ENCODE measurements around the gene APBA3. TPM values are rescaled to one million over a fixed set of nuclear protein-coding genes. Genes with fewer than 3 reads are reported as not detected.

The APBA3 gene
- polyA plus RNA-seq, 4 donors, result 12.8 to 25.4 (median 19.9) TPM

DNA sequence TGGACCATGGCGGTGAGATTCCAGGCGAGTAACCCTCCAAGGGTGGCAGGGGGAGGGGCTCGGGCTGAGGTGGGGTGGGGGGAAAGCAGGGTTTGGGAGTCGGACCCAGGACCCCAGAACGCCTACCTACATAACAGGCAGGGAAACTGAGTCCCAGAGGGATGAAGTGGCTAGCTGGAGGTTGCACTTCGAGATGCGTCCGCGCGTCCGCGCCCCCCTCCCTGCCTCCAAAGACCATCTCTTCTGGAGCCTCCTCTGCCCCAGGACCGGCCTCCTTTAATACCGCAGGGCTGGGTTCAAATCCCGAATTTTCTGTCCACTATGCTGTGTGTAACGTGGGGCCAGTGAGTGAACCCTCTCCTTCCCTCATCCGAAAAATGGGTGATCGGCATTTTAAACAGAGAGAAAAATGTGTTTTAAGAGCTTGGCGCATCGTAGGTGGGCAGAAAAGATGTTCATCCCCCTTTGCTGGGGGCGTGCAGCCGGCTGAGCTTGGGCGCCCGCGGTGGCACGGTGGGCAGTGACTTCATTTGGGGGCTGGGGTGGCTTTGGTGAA lies 39.5 kb downstream of the APBA3 start:
- DNase-seq (ENCODE audit: low read depth in 4 of 4, low spot score in 2 of 4), result no peak

DNA sequence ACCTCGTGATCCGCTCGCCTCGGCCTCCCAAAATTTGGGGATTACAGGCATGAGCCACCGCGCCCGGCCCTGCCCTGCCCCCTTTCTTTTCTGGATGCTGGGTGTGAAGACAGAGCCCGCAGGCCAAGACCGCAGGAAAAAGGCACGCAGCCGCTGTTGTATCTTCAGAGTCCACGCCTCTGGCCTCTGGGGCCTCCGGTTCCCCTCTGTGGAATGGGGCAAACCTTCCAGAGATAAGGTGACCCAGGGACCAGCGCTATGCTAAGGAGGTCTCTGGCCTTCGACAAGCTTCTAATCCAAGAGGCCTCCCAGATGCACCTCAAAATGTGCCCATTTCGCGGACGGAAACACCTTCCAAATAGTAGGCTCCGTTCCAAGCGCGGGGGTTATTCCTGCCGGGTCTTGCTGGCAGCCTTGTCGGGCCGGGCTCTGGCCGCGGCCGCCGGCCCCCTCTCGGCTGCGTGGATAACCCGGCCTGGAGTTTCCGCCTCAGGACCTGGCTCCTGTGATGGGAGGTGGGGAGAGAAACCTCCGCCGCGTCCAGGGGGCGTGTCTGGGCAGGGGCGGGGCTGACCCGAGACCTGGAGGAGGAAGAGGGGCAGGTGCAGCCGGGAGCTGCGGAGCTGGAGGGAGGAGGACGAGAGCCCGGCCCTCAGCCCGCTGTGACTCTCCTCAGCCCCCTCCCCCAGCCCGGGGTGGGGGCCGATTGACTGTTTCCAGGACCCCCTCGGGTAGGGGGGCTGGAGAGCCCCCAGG lies 40.2 kb downstream of the APBA3 start:
- peak in 3 of 4 donors; percentile 63 to 78 (median 65) for DNase-seq (ENCODE audit: low read depth in 4 of 4, low spot score in 2 of 4)

DNA sequence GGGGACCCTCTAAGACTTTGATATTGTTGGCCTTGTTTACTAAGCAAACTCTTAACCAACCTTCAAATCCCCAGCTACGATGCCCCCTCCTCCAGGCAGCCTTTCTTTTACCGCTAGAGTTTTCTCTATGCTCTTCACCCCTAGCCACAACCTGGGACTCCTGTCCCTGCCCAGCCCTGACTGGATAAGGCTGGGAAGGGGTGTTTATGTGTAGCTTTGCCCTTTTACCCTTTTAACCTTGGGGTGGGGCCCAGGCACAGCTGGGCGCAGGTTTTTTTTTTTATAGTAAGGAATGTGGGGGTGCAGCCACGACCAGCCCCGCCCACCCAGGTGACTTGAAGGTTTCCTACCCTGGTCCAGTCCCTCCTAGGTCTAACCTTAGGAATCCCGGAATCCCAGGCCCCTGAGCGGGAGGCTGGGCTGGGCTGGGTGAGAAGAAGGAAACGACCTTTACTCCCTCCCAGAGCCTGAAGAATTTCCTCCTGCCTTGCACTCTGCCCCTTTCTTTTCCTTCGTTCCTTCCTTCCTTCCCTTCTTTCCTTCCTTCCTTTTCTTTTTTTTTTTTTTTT lies 41.1 kb downstream of the APBA3 start:
- no peak for DNase-seq (ENCODE audit: low read depth in 4 of 4, low spot score in 2 of 4)

DNA sequence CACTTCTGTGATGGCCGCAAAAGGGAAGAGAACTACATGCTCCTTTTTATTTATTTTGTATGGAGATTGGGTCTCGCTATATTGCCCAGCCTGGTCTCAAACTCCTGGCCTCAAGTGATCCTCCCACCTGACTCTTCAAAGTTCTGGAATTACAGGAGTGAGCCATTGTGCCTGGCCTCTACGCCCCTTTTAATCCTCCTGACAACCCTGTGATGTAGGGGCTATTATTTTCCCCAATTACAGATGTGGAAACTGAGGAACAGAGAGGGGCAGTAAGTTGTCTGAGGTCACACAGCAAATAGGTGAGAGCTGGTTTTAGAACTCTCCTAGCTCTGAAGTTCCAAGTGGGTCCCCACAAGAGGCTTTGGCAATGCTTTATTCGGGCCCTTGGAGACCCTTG lies 41.6 kb downstream of the APBA3 start:
- DNase-seq (ENCODE audit: low read depth in 4 of 4, low spot score in 2 of 4), result no peak

DNA sequence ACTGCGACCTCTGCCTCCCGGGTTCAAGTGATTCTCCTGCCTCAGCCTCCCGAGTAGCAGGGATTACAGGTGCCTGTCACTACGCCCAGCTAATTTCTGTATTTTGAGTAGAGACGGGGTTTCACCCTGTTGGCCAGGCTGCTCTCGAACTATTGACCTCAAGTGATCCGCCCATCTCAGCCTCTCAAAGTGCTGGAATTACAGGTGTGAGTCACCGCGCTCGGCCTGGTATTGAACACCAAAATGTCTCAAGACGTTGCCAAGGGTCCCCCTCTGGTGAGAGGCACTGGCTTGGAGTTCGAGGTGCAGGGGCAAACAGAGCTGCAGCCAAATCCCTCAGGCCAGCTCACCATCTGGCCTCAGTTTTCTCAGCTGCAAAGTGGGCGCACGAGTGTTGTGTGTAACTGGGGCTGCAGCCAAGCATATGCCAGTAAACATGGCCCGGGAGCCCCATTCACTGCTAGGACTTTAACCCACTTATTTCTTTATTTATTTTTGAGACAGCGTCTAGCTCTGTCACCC lies 45.3 kb downstream of the APBA3 start:
- no peak for DNase-seq (ENCODE audit: low read depth in 4 of 4, low spot score in 2 of 4)

DNA sequence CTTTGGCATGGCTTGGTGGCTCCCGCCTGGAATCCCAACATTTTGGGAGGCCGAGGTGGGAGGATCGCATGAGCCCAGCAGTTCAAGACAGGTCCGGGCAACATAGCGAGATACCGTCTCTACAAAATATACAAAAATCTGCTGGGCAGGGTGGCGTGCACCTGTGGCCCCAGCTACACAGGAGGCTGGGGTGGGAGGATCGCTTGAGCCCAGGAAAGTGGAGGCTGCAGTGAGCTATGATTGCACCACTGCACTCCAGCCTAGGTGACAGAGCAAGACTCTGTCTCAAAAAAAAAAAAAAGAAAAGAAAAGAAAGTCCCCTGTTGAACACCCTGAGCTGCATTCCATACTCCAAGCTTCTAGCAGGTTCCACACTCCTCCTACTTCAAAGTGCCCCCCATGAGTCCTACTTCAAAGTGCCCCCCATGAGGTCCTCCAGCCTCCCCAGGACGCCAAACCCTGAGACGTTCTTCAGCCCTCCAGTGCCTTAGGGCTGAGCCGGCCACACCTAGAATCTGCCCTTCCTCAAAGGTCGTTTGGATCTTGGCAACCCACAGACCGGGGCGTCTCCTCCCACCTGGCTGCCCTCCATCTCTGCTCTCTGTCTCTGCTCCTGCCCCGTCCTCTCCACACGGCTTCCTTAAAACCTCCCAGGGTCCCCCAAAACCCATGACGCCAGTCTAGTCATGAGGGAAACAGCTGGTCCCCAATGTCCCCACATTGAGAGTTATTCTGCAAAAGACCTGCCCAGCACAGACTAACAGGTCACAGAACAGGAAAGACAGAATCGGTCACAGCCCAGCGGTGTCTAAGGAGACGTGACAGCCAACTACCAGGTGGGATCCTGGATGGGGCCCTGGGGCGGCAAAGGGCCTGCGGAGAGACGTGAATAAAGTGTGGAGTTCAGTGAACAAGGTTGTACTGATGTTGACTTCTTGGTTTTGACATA lies 48.6 kb downstream of the APBA3 start:
- DNase-seq (ENCODE audit: low read depth in 4 of 4, low spot score in 2 of 4), result no peak

DNA sequence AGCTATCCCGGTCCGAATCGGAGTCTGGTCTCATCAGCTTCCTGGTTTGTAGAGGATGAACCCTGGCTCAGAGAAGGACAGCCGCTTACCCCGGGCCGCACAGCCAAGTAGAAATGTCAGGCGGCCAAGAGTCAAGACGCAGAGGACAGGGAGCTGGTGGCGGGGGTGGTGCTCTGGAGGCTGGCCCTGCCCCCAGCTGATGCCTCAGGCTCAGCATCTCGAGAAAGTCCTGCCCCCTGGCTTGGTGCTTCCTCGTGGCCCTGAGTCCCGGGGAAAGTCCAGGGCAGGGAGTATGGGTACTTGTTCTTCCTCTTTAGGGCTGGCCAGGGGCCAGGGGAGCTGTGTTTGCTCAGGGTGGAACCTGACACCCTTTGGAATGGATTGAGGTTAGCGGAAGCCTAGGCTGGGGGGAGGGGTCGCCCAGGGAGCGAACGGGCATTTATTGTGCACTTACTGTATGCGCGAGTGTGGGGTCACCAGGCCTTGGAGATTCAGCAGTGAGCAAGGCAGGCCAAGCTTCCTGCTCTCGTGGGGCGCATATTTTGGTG lies 51.2 kb downstream of the APBA3 start:
- no peak for DNase-seq (ENCODE audit: low read depth in 4 of 4, low spot score in 2 of 4)

DNA sequence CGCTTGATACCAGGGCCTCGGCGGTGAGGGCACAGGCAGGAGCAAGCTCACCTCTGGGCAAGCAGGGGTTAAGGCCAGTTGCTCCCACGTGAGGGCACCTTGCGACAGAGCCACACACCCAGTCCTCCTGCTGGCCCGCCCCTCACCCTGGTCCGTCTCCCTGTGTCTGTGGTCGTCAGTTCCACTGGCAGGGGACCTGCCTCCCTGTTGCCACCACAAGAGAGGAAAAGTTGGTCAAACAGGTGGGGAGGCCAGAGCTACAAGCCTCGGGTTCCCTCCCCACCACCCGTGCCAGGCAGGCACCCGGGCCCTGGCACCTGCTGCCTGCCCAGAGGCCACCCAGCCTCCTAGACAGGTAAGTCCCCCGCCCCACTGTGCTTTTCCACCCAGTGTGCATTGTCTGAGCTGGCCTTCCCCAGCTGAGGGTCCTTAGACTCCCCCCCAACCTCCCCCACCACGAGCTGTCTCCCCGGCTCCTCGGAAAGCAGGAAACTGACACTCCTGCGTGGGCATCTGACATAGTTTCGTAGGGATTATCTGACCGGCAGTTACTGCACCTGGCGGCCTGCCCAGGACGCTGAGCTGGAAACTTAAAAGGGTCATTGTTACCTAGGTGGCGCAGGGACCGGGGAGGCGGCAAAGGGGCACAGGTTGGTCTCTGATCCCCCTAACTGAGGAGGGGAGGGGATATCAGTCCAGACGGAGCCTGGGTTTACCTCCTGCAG lies 53.1 kb downstream of the APBA3 start, which contains the start of gene TJP3:
TSS of gene TJP3 (plus strand) at position 178 of the 725 bp plus-strand sequence. CDS start 20,049 bp downstream, outside the sequence.
- DNase-seq (ENCODE audit: low read depth in 4 of 4, low spot score in 2 of 4), result no peak

DNA sequence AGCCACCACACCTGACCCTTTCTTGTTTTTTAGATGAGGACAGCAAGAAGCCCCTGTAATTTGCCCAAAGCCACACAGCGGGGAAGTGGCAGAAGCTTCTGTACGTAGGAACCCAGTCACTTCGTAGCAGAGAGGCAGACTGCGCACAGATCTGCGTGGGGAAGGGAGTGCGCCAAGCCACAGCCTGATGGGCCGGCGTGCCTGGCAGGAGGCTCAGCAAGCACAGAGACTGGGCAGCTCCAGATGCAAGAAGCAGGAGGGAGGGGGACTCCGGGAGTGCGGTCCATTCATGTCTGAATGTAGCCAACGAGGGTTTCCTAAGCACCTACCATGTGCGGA lies 53.7 kb downstream of the APBA3 start:
- no peak for DNase-seq (ENCODE audit: low read depth in 4 of 4, low spot score in 2 of 4)

DNA sequence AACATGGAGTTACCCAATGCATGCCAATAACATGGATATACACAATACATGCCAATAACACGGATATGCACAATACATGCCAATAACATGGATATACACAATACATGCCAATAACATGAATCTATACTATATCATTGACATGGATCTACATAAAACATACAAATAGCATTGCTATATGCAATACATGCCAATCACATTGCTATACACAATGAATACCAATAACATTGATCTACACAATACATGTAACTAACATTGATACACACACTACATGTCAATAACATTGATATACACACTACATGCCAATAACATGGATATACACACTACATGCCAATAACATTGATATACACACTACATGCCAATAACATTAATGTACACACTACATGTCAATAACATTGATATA lies 60.3 kb downstream of the APBA3 start:
- no peak for DNase-seq (ENCODE audit: low read depth in 4 of 4, low spot score in 2 of 4)

Other genes with a start within 250 kb of the APBA3 start
- gene TEKTIP1, start 222.5 kb downstream of the APBA3 start, polyA plus RNA-seq (ENCODE audit: insufficient read length in 4 of 4), result 1 to 10 TPM; 3.1 to 9.0 (median 7.0) TPM
- gene MFSD12, start 204.1 kb downstream of the APBA3 start, polyA plus RNA-seq (ENCODE audit: insufficient read length in 4 of 4), result 10 to 100 TPM; 44.5 to 76.8 (median 61.8) TPM
- gene HMG20B, start 188.7 kb downstream of the APBA3 start, polyA plus RNA-seq (ENCODE audit: insufficient read length in 4 of 4), result 100 to 1,000 TPM in 1 of 4 donors, 10 to 100 TPM in 3; 67.9 to 111 (median 91.2) TPM
- gene GIPC3, start 176.2 kb downstream of the APBA3 start, polyA plus RNA-seq (ENCODE audit: insufficient read length in 4 of 4), result 1 to 10 TPM; 2.3 to 3.3 (median 2.8) TPM
- gene TBXA2R, start 154.8 kb downstream of the APBA3 start, polyA plus RNA-seq (ENCODE audit: insufficient read length in 4 of 4), result 1 to 10 TPM; 2.3 to 3.8 (median 3.1) TPM
- gene CACTIN, start 134.9 kb downstream of the APBA3 start, polyA plus RNA-seq (ENCODE audit: insufficient read length in 4 of 4), result 10 to 100 TPM; 18.6 to 35.0 (median 29.3) TPM
- gene PIP5K1C, start 61.2 kb downstream of the APBA3 start, polyA plus RNA-seq (ENCODE audit: insufficient read length in 4 of 4), result 10 to 100 TPM; 18.3 to 37.0 (median 28.8) TPM
- 10 to 100 TPM in 3 of 4 donors, 1 to 10 TPM in 1; 8.6 to 16.0 (median 11.3) TPM for gene TJP3, start 53.3 kb downstream of the APBA3 start, polyA plus RNA-seq (ENCODE audit: insufficient read length in 4 of 4)
- 10 to 100 TPM; 30.6 to 58.9 (median 37.0) TPM for gene MRPL54, start 990 bp upstream of the APBA3 start, polyA plus RNA-seq (ENCODE audit: insufficient read length in 4 of 4)
- under 1 TPM in 1 of 4 donors, not detected in 3; 0.06 TPM for gene RAX2, start 10.5 kb upstream of the APBA3 start, polyA plus RNA-seq (ENCODE audit: insufficient read length in 4 of 4)
- gene MATK, start 24.7 kb upstream of the APBA3 start, polyA plus RNA-seq (ENCODE audit: insufficient read length in 4 of 4), result 1 to 10 TPM in 3 of 4 donors, under 1 TPM in 1; 0.96 to 2.1 (median 1.8) TPM
- gene ZFR2, start 107.3 kb upstream of the APBA3 start, polyA plus RNA-seq (ENCODE audit: insufficient read length in 4 of 4), result 1 to 10 TPM; 1.2 to 2.8 (median 1.8) TPM
- under 1 TPM; 0.16 to 0.95 (median 0.53) TPM for gene ATCAY, start 119.0 kb upstream of the APBA3 start, polyA plus RNA-seq (ENCODE audit: insufficient read length in 4 of 4)
- under 1 TPM in 3 of 4 donors, not detected in 1; 0.16 to 0.25 (median 0.18) TPM for gene NMRK2, start 171.4 kb upstream of the APBA3 start, polyA plus RNA-seq (ENCODE audit: insufficient read length in 4 of 4)
- 10 to 100 TPM; 34.4 to 52.3 (median 47.1) TPM for gene DAPK3, start 209.4 kb upstream of the APBA3 start, polyA plus RNA-seq (ENCODE audit: insufficient read length in 4 of 4)
- 1,000 to 10,000 TPM; 1,516 to 2,178 (median 1,698) TPM for gene EEF2, start 223.8 kb upstream of the APBA3 start, polyA plus RNA-seq (ENCODE audit: insufficient read length in 4 of 4)
- gene PIAS4, start 246.0 kb upstream of the APBA3 start, polyA plus RNA-seq (ENCODE audit: insufficient read length in 4 of 4), result 10 to 100 TPM; 29.0 to 50.9 (median 36.3) TPM